ENCODE measurements around the gene RTKN. TPM values are rescaled to one million over a fixed set of nuclear protein-coding genes. Genes with fewer than 3 reads are reported as not detected.

Gene RTKN
- total and polyA plus RNA-seq, 9 of the 15 experiments (the other 6 are each of a cell fraction or from before 2014, with no cell fraction given) = 0.14 to 6.9 (median 3.6) TPM

GRCh38 chr2:74440378-74441169 is 1.2 kb downstream of the RTKN start (continued):
- no peak for TF ChIP-seq SRSF3 (IDR thresholded peaks at IDR 0.05; ENCODE audit: insufficient read depth, low read length)
- no peak for TF ChIP-seq HINFP (tag; conservative IDR thresholded peaks at IDR 0.05; ENCODE audit: low read depth)
- TF ChIP-seq, protein P1, sequence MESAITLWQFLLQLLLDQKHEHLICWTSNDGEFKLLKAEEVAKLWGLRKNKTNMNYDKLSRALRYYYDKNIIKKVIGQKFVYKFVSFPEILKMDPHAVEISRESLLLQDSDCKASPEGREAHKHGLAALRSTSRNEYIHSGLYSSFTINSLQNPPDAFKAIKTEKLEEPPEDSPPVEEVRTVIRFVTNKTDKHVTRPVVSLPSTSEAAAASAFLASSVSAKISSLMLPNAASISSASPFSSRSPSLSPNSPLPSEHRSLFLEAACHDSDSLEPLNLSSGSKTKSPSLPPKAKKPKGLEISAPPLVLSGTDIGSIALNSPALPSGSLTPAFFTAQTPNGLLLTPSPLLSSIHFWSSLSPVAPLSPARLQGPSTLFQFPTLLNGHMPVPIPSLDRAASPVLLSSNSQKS (CRISPR knock-in tag; IDR thresholded peaks at IDR 0.05) = no peak
- TF ChIP-seq PRMT5 (CRISPR knock-in tag; IDR thresholded peaks at IDR 0.05) = no peak
- TF ChIP-seq MAX (CRISPR knock-in tag; IDR thresholded peaks at IDR 0.05) = no peak
- TF ChIP-seq SIN3A (IDR thresholded peaks at IDR 0.05; ENCODE audit: borderline replicate concordance in 2 of 2, control insufficient read depth in 1 of 2, low read depth in 2 of 2, low read length in 2 of 2) = 0 out of 4 replicates have a peak, but pooled peaks of 1 of the 2 experiments have one; percentile 14
- TF ChIP-seq CHD2 (IDR thresholded peaks at IDR 0.05; ENCODE audit: low read depth, low read length) = no peak
- no peak for TF ChIP-seq HEY1 (CRISPR knock-in tag; IDR thresholded peaks at IDR 0.05; ENCODE audit: borderline replicate concordance)
- no peak for TF ChIP-seq CHD4 (IDR thresholded peaks at IDR 0.05; ENCODE audit: insufficient read depth, insufficient replicate concordance, low read depth, low read length, poor library complexity, severe bottlenecking)
- TF ChIP-seq, protein P2, sequence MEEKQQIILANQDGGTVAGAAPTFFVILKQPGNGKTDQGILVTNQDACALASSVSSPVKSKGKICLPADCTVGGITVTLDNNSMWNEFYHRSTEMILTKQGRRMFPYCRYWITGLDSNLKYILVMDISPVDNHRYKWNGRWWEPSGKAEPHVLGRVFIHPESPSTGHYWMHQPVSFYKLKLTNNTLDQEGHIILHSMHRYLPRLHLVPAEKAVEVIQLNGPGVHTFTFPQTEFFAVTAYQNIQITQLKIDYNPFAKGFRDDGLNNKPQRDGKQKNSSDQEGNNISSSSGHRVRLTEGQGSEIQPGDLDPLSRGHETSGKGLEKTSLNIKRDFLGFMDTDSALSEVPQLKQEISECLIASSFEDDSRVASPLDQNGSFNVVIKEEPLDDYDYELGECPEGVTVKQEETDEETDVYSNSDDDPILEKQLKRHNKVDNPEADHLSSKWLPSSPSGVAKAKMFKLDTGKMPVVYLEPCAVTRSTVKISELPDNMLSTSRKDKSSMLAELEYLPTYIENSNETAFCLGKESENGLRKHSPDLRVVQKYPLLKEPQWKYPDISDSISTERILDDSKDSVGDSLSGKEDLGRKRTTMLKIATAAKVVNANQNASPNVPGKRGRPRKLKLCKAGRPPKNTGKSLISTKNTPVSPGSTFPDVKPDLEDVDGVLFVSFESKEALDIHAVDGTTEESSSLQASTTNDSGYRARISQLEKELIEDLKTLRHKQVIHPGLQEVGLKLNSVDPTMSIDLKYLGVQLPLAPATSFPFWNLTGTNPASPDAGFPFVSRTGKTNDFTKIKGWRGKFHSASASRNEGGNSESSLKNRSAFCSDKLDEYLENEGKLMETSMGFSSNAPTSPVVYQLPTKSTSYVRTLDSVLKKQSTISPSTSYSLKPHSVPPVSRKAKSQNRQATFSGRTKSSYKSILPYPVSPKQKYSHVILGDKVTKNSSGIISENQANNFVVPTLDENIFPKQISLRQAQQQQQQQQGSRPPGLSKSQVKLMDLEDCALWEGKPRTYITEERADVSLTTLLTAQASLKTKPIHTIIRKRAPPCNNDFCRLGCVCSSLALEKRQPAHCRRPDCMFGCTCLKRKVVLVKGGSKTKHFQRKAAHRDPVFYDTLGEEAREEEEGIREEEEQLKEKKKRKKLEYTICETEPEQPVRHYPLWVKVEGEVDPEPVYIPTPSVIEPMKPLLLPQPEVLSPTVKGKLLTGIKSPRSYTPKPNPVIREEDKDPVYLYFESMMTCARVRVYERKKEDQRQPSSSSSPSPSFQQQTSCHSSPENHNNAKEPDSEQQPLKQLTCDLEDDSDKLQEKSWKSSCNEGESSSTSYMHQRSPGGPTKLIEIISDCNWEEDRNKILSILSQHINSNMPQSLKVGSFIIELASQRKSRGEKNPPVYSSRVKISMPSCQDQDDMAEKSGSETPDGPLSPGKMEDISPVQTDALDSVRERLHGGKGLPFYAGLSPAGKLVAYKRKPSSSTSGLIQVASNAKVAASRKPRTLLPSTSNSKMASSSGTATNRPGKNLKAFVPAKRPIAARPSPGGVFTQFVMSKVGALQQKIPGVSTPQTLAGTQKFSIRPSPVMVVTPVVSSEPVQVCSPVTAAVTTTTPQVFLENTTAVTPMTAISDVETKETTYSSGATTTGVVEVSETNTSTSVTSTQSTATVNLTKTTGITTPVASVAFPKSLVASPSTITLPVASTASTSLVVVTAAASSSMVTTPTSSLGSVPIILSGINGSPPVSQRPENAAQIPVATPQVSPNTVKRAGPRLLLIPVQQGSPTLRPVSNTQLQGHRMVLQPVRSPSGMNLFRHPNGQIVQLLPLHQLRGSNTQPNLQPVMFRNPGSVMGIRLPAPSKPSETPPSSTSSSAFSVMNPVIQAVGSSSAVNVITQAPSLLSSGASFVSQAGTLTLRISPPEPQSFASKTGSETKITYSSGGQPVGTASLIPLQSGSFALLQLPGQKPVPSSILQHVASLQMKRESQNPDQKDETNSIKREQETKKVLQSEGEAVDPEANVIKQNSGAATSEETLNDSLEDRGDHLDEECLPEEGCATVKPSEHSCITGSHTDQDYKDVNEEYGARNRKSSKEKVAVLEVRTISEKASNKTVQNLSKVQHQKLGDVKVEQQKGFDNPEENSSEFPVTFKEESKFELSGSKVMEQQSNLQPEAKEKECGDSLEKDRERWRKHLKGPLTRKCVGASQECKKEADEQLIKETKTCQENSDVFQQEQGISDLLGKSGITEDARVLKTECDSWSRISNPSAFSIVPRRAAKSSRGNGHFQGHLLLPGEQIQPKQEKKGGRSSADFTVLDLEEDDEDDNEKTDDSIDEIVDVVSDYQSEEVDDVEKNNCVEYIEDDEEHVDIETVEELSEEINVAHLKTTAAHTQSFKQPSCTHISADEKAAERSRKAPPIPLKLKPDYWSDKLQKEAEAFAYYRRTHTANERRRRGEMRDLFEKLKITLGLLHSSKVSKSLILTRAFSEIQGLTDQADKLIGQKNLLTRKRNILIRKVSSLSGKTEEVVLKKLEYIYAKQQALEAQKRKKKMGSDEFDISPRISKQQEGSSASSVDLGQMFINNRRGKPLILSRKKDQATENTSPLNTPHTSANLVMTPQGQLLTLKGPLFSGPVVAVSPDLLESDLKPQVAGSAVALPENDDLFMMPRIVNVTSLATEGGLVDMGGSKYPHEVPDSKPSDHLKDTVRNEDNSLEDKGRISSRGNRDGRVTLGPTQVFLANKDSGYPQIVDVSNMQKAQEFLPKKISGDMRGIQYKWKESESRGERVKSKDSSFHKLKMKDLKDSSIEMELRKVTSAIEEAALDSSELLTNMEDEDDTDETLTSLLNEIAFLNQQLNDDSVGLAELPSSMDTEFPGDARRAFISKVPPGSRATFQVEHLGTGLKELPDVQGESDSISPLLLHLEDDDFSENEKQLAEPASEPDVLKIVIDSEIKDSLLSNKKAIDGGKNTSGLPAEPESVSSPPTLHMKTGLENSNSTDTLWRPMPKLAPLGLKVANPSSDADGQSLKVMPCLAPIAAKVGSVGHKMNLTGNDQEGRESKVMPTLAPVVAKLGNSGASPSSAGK (IDR thresholded peaks at IDR 0.05) = peak; percentile 81
- no peak for TF ChIP-seq NFXL1 (CRISPR knock-in tag; IDR thresholded peaks at IDR 0.05)

All from K562 (cell line).